Esophagus squamous epithelium (tissue), 4 donors: ENCODE results near the gene THAP5.

Experiments
- CTCF ChIP-seq, 6 experiments: fragments of 450-650 bp in 4 of 6; fragments of 200-600 bp in 2 of 6; sonication (generic) in 2 of 6; IDR thresholded peaks; one replicate each; pipeline ENCODE4 v1.5.1; 2016 to 2019; ENCODE audit warnings: antibody characterized with exemption in 6 of 6, mild to moderate bottlenecking in 4 of 6, moderate library complexity in 4 of 6
- POLR2A ChIP-seq, 4 donors: fragments of 450-650 bp; IDR thresholded peaks; one replicate each; pipeline ENCODE4 v1.6.1; 2017; ENCODE audit warnings: antibody characterized with exemption in 4 of 4, mild to moderate bottlenecking in 4 of 4, moderate library complexity in 3 of 4

- TF ChIP-seq CTCF (IDR thresholded peaks at IDR 0.05) (no peak), POLR2A (IDR thresholded peaks at IDR 0.05) (no peak)
Measured at GRCh38 chr7:108585843-108586242, 16.3 kb upstream of the THAP5 start.
